HG02973 (cell line): ENCODE results near the gene CUBN.

Experiments used
- ATAC-seq: cut with Tn5 transposase; IDR thresholded peaks from one replicate; pipeline ENCODE4 v1.9.1; 2021; ENCODE audit warnings: moderate library complexity; ENCODE audit not compliant: unreplicated experiment

The CUBN gene

DNA sequence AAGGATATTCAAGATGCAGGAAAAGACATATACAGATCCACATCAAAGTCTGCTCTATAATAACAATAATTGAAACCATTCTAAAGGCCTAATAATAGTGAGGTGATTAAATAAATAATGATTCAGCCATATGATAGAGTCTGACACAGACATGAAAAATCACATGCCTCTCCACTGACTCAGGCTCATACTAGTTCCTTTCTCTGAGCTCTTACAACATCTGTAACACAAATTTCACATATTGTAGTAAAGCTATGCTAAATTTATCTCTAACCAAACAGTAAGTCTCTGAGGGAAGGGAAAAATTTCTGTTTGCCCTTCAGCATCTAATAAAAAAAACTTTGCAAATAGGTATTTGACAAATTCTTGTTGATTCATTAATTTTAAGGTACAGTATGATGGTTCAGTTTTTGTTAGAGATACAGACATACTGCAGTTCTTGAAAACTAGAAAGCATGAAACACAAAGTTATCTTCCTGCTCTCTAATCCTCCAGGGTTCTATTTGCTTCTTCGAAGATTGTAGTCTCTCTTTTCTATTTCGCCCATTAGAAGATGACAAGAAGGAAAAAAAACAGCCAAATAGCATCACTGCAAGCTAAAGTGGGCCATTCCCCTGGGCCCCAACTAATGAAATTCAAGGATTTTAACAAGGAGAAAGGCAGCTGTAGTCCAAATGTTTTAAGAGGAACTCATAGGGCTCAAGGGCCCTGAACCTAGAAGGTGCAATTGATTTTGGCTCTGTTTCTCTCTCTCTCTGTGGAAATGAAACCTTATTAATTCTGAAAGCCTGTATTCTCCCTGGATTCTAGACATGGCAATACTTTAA is 53.9 kb downstream of the CUBN start:
- no peak for ATAC-seq

DNA sequence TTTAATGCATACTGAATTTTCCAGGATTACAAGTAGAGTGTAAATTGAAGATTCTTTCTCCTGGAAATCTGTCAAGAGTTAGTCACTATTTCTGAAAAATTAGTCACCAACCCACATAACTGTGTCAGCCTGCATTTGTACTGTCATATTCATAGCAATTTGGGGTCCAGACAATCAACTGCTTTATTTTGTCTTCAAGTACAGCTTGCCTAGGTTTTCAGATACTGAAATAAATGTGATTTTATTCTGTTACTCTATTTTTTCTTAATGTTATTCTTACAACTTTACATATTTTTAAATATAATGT is 55.1 kb downstream of the CUBN start:
- no peak for ATAC-seq

DNA sequence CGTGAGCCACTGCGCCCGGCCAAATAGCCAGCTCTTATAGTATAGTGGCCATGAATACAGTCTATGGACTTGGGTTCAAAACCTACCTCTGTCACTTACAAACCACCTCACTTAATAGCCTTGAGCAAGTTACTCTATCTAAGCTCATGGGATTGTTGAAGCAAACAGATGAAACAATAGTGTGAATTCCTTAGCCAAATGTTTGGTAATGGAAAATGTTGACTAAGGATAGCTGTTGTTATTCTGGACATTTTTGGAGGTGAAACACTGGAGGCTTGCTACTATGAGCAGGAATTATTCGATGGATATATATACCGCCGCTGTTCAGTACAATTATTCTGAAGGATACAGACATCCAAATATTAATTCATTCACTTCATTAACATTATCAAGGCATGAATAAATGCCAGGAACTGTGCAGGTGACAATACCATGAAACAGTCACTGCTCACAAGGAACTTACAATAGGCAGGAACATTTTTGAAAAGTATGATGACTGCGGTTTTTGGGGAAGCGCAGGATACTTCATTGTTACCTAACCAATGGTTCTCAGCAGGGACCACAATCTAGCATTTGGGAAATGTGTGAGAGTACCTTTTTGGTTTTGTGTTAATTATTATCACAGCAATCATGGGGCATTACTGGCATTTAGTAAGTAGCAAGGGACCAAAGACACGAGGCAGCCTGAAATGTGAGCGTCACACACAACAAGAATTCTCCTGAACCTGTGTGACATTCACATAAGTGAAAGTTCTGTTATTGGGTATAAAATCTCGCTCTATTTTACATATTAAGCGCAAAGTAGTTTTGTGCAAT is 55.7 kb downstream of the CUBN start:
- ATAC-seq: no peak

DNA sequence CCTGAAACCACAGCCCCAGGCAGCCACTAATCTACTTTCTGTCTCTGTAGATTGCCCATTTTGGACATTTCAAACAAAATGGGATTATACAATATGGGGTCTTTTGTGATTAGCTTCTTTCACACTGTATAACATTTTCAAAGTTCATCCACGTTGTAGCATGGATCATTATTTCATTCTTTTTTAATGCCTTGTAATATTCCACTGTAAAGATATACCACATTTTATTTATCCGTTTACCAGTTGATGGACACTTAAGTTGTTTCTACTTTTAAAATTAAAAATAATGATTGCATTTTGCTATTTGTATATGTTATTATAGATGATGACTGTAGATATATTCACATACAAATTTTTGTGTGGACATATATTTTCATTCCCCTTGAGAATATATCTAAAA is 60.7 kb downstream of the CUBN start:
- ATAC-seq: no peak

DNA sequence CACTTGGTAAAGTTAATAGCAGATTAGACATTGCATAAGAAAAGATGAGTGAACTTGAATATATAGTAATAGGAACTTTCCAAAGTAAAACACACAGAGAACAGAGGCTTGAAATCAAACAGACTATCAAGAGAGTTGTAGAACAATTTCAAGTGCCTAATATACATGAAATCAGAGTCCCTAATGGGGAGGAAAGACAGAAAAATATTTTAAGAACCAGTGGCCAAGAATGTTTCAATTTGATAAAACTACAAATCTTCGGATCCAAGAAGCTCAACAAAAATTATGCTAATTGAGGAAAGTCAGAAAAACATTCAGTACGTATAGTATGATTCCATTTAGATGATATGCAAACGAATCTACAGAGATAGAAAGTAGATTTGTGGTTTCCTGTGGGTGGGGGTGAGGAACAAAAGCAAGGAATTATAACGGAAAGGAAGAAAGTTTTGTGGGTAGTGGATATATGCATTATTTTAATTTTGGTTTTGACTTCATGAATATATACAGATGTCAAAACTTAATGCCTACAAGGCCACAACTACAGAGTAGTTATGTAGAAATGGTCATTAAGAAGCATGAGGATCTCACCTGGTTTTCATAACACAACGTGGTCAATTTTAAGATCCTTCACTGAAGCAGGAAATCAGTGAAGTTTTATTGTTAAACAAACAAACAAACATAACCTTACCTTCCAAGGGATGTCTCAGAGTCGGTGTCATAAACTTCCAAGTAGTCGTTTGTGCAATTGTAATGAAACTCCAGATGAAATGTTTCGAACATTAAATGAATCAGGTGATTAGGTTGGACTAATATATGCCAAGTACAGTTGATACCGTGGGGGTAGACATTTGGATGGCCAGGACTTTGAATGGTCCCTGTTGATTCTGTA is 62.0 kb downstream of the CUBN start:
- ATAC-seq: no peak

DNA sequence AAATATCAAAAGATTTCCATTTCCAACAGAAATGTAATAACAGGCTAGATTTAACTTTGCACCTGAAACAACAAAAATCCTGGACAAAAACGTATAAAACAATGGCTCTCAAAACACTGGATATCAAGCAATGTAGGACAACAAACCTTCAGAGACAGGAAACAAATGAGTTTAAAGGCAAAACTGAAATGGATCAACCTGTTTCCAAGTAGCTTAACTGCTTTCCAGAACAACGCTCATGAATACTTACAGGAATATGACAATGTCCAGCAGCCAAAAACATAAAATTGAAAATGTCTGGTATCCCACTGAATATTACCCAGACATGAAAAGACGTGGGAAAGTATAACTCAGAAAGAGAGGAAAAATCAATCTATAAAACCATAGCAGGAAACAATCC is 62.8 kb downstream of the CUBN start:
- ATAC-seq: no peak

DNA sequence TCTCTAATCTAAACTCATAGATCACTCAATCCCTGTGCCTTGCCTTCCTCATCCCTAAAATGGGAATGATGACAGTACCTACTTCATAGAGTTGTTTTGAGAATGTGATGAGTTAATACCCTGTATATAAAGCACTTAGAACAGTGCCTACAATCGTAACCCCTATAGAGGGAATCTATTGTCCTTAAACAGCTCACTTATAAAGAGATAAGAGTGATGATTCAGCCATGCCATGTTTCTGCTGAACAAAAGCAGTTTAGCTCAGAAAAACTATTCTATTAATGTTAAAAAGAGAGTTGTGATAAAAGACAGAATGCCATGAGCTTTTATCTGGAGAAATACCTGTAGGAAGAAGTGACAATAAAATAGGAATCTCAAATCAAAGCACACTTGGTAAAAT is 63.6 kb downstream of the CUBN start:
- ATAC-seq: no peak

DNA sequence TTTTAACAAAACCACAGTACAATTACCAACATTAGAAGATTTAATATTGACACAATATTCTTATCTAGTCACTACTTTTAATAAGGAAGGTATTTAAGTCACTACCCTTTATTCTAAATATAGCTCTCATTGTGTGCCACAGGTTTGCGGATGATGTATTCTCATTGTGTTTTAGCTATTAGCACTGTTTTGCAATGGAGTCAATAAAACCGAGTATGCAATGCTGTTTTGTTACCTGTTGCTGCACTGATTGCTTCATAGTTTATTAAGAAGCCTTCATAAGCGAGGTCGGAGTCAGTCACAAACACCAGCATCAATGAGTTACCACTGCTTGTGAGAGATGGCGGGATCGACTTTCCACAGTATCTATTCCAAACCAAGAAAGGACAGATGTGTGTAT is 64.3 kb downstream of the CUBN start:
- ATAC-seq: no peak

DNA sequence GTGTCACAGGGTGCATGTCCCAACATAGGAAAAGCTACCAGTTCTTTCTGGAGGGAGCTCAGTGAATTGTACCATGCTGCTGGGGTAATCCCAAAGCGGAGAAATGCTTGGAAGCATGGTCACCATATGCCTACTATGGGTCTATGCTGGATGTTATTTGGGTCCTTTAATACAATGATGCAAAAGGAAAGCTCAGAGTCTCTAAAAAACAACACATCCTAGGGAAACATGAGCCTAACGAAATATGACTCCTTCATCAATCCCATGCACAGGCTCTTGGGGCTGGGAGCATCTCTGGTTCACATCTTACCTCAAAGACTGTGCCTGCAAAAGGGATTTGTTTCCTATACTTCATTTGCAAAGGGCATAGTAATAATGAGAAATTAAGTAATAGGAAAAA is 65.2 kb downstream of the CUBN start:
- ATAC-seq: no peak

DNA sequence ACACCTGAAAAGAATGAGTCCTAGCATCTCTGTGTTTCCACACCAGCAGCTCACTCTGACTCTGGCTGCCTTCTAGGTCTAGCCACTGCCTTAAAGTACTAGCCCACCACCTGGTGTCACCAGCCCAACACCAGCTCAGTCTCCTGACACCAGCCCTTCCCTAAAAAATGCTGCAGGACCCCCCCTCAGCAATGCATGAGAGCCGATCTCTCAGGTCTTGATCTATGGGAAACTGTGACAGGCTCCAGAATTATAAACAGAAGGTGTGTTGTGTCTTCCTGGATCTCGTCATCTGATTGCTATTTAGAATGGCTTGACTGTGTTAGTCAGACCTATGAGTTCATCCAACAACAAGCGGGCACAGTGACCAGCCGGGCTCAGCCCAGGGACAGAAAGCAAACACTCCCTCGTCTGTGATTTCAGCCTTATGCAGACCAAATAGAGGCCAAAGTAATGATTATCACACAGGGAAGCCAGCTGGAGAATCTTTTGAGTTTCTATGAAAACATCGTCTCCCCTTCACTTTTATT is 66.6 kb downstream of the CUBN start:
- no peak for ATAC-seq

DNA sequence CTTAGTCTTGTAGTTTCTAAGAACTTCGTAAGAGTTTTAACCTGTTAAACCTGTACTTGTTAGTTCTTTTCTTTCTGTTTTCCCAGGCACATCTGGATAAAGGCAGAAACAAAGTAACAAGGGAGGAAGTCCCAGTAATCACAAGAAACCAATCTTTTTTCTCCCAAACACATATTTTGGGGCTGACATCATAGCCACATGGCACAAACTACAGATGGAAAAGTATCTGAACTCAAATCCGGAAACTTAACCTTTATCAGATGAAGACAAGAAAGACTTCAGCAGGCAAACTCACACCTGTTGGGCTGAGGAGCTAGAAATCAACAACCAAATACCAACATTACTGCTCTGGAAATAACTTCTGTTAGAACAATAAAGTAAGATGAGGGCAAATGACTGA is 67.1 kb downstream of the CUBN start:
- no peak for ATAC-seq

DNA sequence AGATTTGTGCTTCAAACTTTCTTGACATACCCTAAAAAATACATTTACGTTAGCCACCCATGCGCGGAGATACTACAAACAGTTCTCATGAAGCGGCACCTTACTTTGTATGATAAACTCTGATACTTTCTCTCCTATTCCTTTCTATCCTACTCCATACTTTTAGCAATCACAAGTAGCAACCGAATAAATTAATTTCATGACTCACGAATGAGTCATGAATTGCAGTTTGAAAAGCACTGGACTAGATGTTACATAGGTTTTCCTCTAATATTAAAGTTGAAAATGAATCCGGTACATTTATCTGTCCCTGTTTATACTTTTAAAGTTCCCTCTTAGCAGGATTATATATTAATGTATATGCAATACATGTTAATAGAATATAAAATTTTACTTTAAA is 67.6 kb downstream of the CUBN start:
- no peak for ATAC-seq

DNA sequence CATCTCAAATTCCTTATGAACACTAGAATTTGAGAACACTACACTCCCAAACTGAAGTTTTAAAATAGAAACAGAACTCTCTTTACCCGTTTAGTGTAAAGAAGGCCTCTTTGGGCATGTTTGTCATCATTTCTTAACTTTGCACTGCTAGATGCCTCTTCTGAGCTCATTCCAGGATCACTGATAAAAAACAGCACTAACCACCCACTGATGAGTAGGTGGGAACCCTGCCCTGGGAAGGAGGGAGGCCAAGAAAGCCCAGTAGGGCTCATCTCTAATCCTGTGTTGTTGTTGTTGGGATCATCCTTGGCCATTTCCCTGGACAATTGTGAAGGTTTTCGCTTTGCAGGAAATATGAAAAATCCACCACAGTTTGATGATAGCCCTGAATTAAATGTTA is 68.2 kb downstream of the CUBN start:
- ATAC-seq: no peak

DNA sequence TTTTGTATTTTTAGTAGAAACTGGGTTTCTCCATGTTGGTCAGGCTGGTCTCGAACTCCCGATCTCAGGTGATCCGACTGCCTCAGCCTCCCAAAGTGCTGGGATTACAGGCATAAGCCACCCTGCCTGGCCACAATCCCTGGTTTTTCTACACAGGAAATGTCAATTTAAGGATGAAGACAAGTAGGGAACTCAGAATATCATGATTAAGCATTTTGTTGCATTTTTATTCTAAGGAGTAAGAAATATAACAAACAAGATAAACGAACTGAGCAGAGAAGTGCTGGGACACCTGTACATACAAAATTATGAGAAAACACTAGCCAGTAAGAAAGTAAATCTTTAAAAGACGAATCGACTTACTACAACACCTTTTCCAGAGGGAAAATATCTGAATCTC is 69.3 kb downstream of the CUBN start:
- ATAC-seq: no peak

DNA sequence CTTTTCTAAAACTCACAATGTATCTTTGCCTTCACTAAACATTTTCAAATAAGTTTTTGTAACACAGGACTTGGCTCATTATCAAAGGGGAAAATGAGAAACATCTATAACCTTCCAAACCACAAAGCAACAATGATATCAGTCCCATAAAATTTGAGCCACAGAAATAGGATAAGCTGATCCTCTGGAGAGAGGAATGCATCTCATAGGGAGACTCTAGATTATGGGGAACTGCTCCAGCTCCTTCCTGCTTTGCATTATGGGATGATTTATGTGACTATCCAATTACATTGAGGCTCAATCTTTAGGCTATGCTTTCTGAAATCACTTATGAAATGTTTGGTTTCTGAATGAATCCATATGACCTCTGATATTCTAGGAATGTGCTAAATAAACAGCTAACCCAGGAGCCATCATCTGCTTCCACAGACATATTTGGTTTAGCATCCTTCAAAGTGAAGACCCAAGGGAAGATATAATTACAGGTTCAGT is 70.4 kb downstream of the CUBN start:
- no peak for ATAC-seq

DNA sequence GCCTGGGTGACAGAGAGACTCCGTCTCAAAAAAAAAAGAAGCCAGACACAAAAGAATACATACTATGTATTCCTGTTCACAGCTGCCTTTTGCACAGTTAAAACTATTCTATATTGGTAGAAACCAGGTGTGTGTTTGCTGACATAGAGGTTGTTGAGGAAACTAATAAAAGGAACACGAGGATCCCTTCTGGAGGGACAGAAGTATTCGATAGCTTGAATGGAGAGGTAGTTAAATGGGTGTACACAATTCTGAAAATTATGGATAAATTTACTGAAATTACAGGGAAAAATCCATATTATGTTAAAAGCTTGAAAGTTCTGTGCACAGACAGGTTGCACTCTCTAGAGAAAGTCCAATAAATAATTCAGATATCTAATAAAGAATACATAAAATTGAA is 71.5 kb downstream of the CUBN start:
- ATAC-seq: no peak

DNA sequence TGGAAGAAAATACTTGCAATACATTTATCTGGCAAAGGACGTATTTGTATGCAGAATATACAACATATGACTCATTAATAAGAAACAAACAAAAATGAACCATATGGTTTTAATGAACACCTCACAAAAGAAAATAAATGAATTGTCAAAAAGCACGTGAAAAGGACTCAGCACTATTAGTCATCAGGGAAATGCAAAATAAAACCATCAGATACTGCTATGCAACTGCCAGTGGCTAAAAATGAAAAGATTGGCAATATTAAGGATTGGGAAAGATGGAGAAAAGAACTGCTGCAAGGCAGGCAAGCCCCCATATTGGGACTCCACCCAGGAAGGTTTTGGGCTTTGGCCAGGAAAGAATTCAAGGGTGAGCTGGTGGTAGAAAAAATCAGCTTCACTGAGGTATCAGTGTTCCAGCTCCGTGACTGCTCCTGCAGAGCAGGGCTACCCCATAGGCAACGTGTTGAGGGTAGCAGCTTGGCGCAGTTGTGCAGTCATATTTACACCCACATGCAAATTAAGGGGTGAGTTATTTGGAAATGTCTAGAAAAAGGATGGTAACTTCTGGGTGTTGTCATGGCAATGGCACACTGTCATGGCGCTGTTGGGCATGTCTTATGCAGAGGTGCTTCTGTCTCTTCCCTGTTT is 72.7 kb downstream of the CUBN start:
- ATAC-seq: no peak

DNA sequence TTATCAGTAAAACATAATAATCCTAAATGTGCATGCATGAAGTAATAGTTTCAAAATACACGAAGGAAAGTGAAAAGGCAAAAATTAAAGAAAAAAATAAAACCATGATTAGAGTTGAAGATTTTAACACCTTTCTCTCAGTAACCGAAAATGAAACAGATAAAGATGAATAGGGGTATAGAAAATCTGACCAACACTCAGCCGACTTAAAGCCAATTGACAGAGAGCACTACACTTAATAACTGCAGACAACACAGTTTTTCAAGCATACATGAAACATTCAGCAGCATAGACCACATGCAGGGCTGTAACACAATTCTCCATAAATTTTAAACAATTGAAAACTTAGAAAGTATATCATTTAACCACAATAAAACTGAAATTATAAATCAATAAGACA is 76.1 kb downstream of the CUBN start:
- no peak for ATAC-seq

DNA sequence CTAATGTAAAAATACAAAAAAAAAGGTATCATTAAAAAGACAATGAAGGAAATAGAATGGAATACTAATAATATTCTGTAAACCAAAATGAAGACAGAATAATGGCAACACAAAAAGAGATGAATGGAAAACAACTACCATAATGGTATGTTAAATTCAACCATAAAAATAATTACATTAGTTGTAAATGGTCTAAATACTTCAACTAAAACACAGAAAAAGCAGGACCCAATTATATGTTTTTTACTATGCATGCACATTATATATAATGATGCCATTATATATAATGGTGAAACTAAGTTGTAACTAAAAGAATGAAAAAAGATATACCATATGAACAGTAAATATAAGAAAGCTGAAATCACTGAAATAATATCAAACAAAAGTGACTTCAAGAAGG is 76.5 kb downstream of the CUBN start:
- no peak for ATAC-seq

DNA sequence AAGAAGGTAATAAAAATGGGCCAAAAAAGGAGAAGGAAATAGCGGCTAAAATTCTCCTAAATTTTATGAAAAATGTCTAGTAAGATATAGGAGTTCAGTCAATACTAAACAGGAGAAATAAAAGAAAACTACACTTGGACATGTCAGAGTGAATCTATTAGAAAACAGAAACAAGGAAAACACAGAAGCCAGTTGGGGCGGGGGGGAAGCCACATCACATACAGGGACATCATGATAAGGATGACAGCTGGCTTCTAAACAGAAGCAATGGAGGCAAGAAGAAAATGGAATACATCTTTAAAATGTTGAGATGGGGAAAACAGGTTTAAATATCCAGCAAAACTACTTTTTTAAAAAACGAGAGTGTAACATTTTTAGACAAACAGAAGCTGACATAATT is 77.8 kb downstream of the CUBN start:
- ATAC-seq: no peak

DNA sequence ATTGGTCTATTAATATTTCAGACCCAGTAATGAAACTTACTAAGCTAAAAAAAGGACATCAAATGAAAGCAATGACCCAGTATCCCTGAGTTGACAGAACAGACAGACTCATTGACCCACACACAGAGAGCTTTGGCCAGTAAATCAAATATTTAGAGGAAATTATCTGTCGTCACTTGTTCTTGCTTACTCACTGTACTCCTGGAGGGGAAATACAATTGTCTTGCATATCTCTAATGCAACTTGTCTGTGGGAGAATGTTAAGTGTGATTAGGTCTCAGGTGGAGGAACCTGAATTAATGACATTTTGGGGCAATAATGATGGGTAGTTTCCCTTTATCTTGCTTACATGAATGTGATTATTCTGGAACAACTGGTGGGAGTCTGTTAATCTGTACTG is 80.4 kb downstream of the CUBN start:
- ATAC-seq: no peak
